Fibroblast of lung (primary cell): Measurements from ENCODE around the gene SPATA2L.

Source experiments
- EZH2 ChIP-seq: IDR thresholded peaks from 2 replicates; pipeline ENCODE4 v1.5.1; 2012; ENCODE audit warnings: low read length, control low read depth, mild to moderate bottlenecking; ENCODE audit errors: missing control alignments
- TF ChIP-seq, protein P1 (sequence below), 2 donors: IDR thresholded peaks in 1 of 2; conservative IDR thresholded peaks in 1 of 2; 1 replicate in 1 of 2; 2 replicates in 1 of 2; pipeline ENCODE4 v1.5.1; 2011 to 2012; ENCODE audit warnings: low read length in 2 of 2, control low read depth in 1 of 2, inconsistent platforms in 1 of 2, low read depth in 1 of 2, mild to moderate bottlenecking in 1 of 2

DNA sequence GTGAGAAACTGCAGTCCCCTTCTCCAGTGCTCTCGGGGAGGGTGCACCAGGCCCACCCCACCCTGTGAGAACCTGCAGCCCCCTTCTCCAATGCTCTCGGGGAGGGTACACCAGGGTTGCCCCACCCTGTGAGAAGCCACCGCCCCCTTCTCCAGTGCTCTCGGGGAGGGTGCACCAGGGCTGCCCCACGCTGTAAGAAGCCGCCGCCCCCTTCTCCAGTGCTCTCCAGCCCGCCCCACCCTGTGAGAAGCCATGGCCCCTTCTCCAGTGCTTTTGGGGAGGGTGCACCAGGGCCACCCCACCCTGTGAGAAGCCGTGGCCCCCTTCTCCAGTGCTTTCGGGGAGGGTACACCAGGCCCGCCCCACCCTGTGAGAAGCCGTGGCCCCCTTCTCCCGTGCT, 31.8 kb downstream of the SPATA2L start:
- TF ChIP-seq, protein P1, sequence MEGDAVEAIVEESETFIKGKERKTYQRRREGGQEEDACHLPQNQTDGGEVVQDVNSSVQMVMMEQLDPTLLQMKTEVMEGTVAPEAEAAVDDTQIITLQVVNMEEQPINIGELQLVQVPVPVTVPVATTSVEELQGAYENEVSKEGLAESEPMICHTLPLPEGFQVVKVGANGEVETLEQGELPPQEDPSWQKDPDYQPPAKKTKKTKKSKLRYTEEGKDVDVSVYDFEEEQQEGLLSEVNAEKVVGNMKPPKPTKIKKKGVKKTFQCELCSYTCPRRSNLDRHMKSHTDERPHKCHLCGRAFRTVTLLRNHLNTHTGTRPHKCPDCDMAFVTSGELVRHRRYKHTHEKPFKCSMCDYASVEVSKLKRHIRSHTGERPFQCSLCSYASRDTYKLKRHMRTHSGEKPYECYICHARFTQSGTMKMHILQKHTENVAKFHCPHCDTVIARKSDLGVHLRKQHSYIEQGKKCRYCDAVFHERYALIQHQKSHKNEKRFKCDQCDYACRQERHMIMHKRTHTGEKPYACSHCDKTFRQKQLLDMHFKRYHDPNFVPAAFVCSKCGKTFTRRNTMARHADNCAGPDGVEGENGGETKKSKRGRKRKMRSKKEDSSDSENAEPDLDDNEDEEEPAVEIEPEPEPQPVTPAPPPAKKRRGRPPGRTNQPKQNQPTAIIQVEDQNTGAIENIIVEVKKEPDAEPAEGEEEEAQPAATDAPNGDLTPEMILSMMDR (conservative IDR thresholded peaks at IDR 0.05 in 1 of 2, IDR thresholded peaks at IDR 0.05 in 1 of 2; ENCODE audit: low read depth in 1 of 2, low read length in 2 of 2), result no peak
- no peak for TF ChIP-seq EZH2
